HL-60 (cell line): ENCODE data around the gene ANKRD27.

Source experiments
- DNase-seq, 2 experiments: peaks; one replicate each; pipeline ENCODE4 v3.0.0-alpha.2; 2010 to 2020; ENCODE audit warnings: low read depth in 1 of 2, low spot score in 1 of 2
- H3K27ac ChIP-seq: fragments of 250-450 bp; sonication (Bioruptor Pico); replicated peaks from 2 replicates; pipeline ENCODE4 v1.5.1; 2020; ENCODE audit warnings: mild to moderate bottlenecking, moderate library complexity
- H3K27me3 ChIP-seq: fragments of 250-450 bp; sonication (Bioruptor Pico); 2 replicates; pipeline ENCODE4 v1.5.1; 2021; ENCODE audit warnings: mild to moderate bottlenecking, moderate library complexity; ENCODE audit not compliant: insufficient read depth, poor library complexity, severe bottlenecking
- H3K4me3 ChIP-seq: replicated peaks from 2 replicates; pipeline ENCODE4 v1.5.1; 2011; ENCODE audit warnings: mild to moderate bottlenecking, control low read depth, low read length; ENCODE audit not compliant: insufficient read depth
- GABPA ChIP-seq: IDR thresholded peaks from 2 replicates; pipeline ENCODE4 v1.6.1; 2012; ENCODE audit warnings: low read depth
- POLR2AphosphoS5 ChIP-seq: IDR thresholded peaks from 2 replicates; pipeline ENCODE4 v1.6.1; 2012; ENCODE audit warnings: low read depth
- SPI1 ChIP-seq: IDR thresholded peaks from 2 replicates; pipeline ENCODE4 v1.6.1; 2012; ENCODE audit warnings: low read depth, mild to moderate bottlenecking, borderline replicate concordance
- TF ChIP-seq, protein P1 (sequence below): IDR thresholded peaks from 2 replicates; pipeline ENCODE4 v1.6.1; 2012; ENCODE audit warnings: low read depth; ENCODE audit not compliant: insufficient replicate concordance
- TF ChIP-seq, protein P2 (sequence below): IDR thresholded peaks from one replicate; pipeline ENCODE4 v1.5.1; 2011; ENCODE audit warnings: low read length, control low read depth, inconsistent platforms; ENCODE audit not compliant: insufficient read depth

The ANKRD27 gene

DNA sequence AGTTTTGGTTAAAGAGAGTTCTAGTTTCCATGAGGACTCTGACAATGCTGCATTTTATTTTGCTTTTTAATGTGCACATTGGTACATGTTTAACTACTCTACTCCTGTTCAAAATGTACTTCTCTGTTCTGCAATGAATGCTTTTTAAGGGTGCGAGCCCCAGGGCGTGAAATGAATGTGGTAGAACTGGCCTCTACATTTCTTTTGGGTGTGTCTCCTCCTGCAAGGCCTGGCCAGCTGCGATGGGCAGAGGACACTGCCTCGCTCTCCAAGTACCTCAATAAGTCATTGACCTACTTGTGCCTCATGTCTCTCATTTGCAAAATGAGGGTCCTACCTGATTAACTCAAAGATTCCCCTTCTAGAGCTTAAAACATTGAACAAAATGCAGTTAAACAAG is 7.3 kb upstream of the ANKRD27 start:
- Histone ChIP-seq H3K4me3 (no peak overlapping the region), H3K27me3 (peaks cover 2% of the 10 kb centered on the region), H3K27ac (no peak overlapping the region)
- TF ChIP-seq SPI1 (no peak), GABPA (no peak), POLR2AphosphoS5 (no peak)
- TF ChIP-seq, protein P1, sequence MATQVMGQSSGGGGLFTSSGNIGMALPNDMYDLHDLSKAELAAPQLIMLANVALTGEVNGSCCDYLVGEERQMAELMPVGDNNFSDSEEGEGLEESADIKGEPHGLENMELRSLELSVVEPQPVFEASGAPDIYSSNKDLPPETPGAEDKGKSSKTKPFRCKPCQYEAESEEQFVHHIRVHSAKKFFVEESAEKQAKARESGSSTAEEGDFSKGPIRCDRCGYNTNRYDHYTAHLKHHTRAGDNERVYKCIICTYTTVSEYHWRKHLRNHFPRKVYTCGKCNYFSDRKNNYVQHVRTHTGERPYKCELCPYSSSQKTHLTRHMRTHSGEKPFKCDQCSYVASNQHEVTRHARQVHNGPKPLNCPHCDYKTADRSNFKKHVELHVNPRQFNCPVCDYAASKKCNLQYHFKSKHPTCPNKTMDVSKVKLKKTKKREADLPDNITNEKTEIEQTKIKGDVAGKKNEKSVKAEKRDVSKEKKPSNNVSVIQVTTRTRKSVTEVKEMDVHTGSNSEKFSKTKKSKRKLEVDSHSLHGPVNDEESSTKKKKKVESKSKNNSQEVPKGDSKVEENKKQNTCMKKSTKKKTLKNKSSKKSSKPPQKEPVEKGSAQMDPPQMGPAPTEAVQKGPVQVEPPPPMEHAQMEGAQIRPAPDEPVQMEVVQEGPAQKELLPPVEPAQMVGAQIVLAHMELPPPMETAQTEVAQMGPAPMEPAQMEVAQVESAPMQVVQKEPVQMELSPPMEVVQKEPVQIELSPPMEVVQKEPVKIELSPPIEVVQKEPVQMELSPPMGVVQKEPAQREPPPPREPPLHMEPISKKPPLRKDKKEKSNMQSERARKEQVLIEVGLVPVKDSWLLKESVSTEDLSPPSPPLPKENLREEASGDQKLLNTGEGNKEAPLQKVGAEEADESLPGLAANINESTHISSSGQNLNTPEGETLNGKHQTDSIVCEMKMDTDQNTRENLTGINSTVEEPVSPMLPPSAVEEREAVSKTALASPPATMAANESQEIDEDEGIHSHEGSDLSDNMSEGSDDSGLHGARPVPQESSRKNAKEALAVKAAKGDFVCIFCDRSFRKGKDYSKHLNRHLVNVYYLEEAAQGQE, result no peak
- TF ChIP-seq, protein P2, sequence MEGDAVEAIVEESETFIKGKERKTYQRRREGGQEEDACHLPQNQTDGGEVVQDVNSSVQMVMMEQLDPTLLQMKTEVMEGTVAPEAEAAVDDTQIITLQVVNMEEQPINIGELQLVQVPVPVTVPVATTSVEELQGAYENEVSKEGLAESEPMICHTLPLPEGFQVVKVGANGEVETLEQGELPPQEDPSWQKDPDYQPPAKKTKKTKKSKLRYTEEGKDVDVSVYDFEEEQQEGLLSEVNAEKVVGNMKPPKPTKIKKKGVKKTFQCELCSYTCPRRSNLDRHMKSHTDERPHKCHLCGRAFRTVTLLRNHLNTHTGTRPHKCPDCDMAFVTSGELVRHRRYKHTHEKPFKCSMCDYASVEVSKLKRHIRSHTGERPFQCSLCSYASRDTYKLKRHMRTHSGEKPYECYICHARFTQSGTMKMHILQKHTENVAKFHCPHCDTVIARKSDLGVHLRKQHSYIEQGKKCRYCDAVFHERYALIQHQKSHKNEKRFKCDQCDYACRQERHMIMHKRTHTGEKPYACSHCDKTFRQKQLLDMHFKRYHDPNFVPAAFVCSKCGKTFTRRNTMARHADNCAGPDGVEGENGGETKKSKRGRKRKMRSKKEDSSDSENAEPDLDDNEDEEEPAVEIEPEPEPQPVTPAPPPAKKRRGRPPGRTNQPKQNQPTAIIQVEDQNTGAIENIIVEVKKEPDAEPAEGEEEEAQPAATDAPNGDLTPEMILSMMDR, result no peak
- DNase-seq, result no peak

DNA sequence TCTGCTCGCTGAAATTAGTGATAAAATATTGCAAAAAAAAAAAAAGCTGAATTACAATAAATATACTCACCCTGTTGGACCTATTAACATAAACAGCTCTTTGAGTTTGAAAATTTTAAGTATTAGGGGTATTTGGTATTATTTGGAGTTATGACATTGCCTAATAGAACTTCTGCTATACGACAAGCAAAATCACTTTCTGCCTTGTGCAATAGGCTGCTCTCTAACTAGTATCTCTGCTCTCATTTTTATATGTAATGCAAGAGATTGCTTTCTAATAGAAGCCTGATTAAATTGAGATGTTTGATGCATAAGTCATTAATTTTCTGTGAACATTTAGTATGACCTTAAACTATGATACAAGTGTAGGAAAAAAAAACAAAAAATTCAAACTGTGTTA is 6.0 kb upstream of the ANKRD27 start:
- Histone ChIP-seq H3K4me3 (no peak overlapping the region), H3K27ac (no peak overlapping the region), H3K27me3 (peaks cover 10% of the 10 kb centered on the region)
- DNase-seq, result no peak
- TF ChIP-seq POLR2AphosphoS5 (no peak), GABPA (no peak)
- TF ChIP-seq, protein P1, result no peak

DNA sequence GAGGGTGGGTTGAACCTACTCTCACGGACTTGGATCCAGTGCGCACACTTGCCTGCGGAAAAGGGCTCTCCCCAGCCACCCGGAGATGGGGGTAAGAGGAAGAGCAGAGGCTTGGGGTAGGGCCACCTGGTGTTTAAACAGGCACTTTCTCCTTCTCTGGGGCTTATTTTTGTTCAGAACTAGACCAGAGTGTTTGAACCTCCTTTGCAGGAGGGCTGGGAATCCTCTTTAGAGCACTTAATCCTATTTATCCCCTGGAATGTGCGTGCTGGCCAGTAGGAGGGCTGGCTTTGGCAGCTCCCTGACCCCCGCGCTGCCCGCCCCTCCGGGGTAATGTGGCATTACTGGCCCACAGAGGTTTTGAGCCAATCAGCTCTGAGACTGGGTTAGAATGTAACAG is 2.7 kb upstream of the ANKRD27 start:
- peaks cover 11% of the 10 kb centered on the region for H3K27me3 ChIP-seq
- no peak overlapping the region for H3K27ac ChIP-seq
- no peak for DNase-seq
- H3K4me3 ChIP-seq, result no peak overlapping the region
- no peak for TF ChIP-seq SPI1
- no peak for TF ChIP-seq GABPA

- no peak overlapping the region for H3K27ac ChIP-seq
- peaks cover 11% of the 10 kb centered on the region for H3K27me3 ChIP-seq
- DNase-seq, result no peak
- no peak overlapping the region for H3K4me3 ChIP-seq
- TF ChIP-seq SPI1 (no peak), POLR2AphosphoS5 (no peak), GABPA (no peak)
- TF ChIP-seq, protein P2, result no peak
- TF ChIP-seq, protein P1, result no peak
Observed at GRCh38 chr19:32676895-32677359, 1.9 kb upstream of the ANKRD27 start.
